PC-3 (cell line): ENCODE data around the gene STRADA. TPM values are rescaled to one million over a fixed set of nuclear protein-coding genes. Genes with fewer than 3 reads are reported as not detected.

Experiments used
- ATAC-seq: fragments of 200-7000 bp; cut with Tn5 transposase; 2 replicates; pipeline ENCODE4 v1.9.1; 2020; ENCODE audit warnings: mild to moderate bottlenecking, moderate library complexity
- BruUV-seq: library from RNA; stranded (reverse); fragments of 400-500 nt; replicated peaks from 2 replicates; lab custom pipeline; 2021; lab: Mats Ljungman, UMichigan
- CTCF ChIA-PET: fragments of 300-600 bp; sonication (Branson Sonifier 250); formaldehyde crosslinking; loops from one replicate; lab custom pipeline; 2022; ENCODE audit warnings: antibody characterized with exemption; lab: Charles Lee
- POLR2A ChIA-PET: fragments of 300-600 bp; sonication (Branson Sonifier 250); formaldehyde crosslinking; loops from one replicate; lab custom pipeline; 2022; ENCODE audit warnings: antibody characterized with exemption; ENCODE audit not compliant: unreplicated experiment; lab: Charles Lee
- DNase-seq: peaks from one replicate; pipeline ENCODE4 v3.0.0-alpha.2; 2015
- H2AFZ ChIP-seq: fragments of 300-600 bp; sonication (generic); 2 replicates; pipeline ENCODE4 v1.6.0; 2016; ENCODE audit warnings: antibody characterized with exemption, low read length
- H3F3A ChIP-seq: fragments of 300-600 bp; sonication (generic); one replicate; pipeline ENCODE4 v1.6.0; 2017; ENCODE audit warnings: antibody characterized with exemption, low read length, control low read depth, mild to moderate bottlenecking; ENCODE audit not compliant: unreplicated experiment
- H3K27ac ChIP-seq: fragments of 300-600 bp; sonication (generic); 2 replicates; pipeline ENCODE4 v1.5.1; 2016; ENCODE audit warnings: mild to moderate bottlenecking, low read length
- H3K27me3 ChIP-seq: fragments of 300-600 bp; sonication (generic); 2 replicates; pipeline ENCODE4 v1.6.1; 2016; ENCODE audit warnings: low read length, mixed read lengths
- H3K36me3 ChIP-seq: fragments of 300-600 bp; sonication (generic); 2 replicates; pipeline ENCODE4 v1.6.1; 2016; ENCODE audit warnings: low read depth, mixed run types, low read length, mixed read lengths
- H3K4me1 ChIP-seq: fragments of 300-600 bp; sonication (generic); 2 replicates; pipeline ENCODE4 v1.5.1; 2016; ENCODE audit warnings: low read length; ENCODE audit not compliant: insufficient read depth
- H3K4me2 ChIP-seq: fragments of 300-600 bp; sonication (generic); 2 replicates; pipeline ENCODE4 v1.6.0; 2016; ENCODE audit warnings: low read length
- H3K4me3 ChIP-seq: fragments of 300-600 bp; sonication (generic); 2 replicates; pipeline ENCODE4 v1.5.1; 2016; ENCODE audit warnings: mild to moderate bottlenecking, low read length, mixed read lengths
- H3K79me2 ChIP-seq: fragments of 300-600 bp; sonication (generic); 2 replicates; pipeline ENCODE4 v1.6.1; 2017; ENCODE audit warnings: low read length, mixed read lengths
- H3K9ac ChIP-seq: fragments of 300-600 bp; sonication (generic); 2 replicates; pipeline ENCODE4 v1.6.0; 2016; ENCODE audit warnings: mild to moderate bottlenecking, low read length
- H3K9me2 ChIP-seq: fragments of 300-600 bp; sonication (generic); replicated peaks from 2 replicates; pipeline ENCODE4 v1.6.1; 2016; ENCODE audit warnings: mixed run types, low read length, mixed read lengths
- H3K9me3 ChIP-seq: fragments of 300-600 bp; sonication (generic); 2 replicates; pipeline ENCODE4 v1.6.1; 2016; ENCODE audit warnings: low read length, mixed read lengths
- H4K20me1 ChIP-seq: fragments of 300-600 bp; sonication (generic); 2 replicates; pipeline ENCODE4 v1.6.1; 2016; ENCODE audit warnings: low read length, mixed read lengths
- EZH2 ChIP-seq: fragments of 300-600 bp; sonication (generic); IDR thresholded peaks from one replicate; pipeline ENCODE4 v1.6.1; 2017; ENCODE audit warnings: antibody characterized with exemption, mild to moderate bottlenecking, low read length; ENCODE audit not compliant: unreplicated experiment
- EZH2phosphoT487 ChIP-seq: fragments of 300-600 bp; sonication (generic); IDR thresholded peaks from 2 replicates; pipeline ENCODE4 v1.6.1; 2018; ENCODE audit warnings: mild to moderate bottlenecking, antibody characterized with exemption, low read length, borderline replicate concordance
- intact Hi-C: fragments of 100-400 bp; cut with micrococcal nuclease; formaldehyde crosslinking; loops from 2 replicates; pipeline ENCODE4 v1.9.0; 2023
- total RNA-seq: library from RNA; depleted of rRNA; stranded (reverse); fragments of >200 nt; gene quantifications from 2 replicates; pipeline ENCODE4 v1.2.3, GENCODE V29; 2014
- TF ChIP-seq, protein P1 (sequence below): fragments of 300-600 bp; sonication (generic); conservative IDR thresholded peaks from 2 replicates; pipeline ENCODE4 v1.5.1; 2017; ENCODE audit warnings: antibody characterized with exemption, low read depth, mild to moderate bottlenecking, low read length

The STRADA gene
- total RNA-seq, 1 experiment from 2014 or later, result 17.9 TPM

DNA sequence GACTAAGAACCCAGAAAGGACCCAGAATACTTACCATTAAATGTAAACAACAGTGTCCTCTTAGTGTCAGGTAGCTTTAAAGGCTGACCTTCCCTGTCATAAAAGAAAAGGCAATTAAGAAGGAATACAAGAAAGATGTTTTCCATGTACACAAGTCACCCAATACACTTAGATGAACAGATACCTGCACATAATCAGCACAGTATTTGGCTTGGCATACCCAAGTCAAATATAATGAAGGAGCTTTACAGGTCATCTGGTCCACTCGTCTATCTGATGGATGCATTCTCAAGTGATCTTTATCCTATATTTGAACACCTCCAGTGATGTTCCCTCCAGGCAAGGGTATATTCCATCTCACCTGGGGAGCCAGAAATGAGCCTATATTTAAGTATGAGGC is 11.1 kb upstream of the STRADA start:
- H3K4me2 ChIP-seq, result no peak overlapping the region
- intact Hi-C loops, result no loop called here
- no peak overlapping the region for H2AFZ ChIP-seq
- H3K27ac ChIP-seq, result no peak overlapping the region
- H3K9me2 ChIP-seq, result no peaks in the 10 kb centered on the region
- no peaks in the 10 kb centered on the region for H3K4me1 ChIP-seq
- TF ChIP-seq EZH2phosphoT487, result no peak
- TF ChIP-seq EZH2, result no peak
- TF ChIP-seq, protein P1, sequence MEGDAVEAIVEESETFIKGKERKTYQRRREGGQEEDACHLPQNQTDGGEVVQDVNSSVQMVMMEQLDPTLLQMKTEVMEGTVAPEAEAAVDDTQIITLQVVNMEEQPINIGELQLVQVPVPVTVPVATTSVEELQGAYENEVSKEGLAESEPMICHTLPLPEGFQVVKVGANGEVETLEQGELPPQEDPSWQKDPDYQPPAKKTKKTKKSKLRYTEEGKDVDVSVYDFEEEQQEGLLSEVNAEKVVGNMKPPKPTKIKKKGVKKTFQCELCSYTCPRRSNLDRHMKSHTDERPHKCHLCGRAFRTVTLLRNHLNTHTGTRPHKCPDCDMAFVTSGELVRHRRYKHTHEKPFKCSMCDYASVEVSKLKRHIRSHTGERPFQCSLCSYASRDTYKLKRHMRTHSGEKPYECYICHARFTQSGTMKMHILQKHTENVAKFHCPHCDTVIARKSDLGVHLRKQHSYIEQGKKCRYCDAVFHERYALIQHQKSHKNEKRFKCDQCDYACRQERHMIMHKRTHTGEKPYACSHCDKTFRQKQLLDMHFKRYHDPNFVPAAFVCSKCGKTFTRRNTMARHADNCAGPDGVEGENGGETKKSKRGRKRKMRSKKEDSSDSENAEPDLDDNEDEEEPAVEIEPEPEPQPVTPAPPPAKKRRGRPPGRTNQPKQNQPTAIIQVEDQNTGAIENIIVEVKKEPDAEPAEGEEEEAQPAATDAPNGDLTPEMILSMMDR, result no peak
- H3K27me3 ChIP-seq, result no peaks in the 10 kb centered on the region
- H3K9me3 ChIP-seq, result no peaks in the 10 kb centered on the region
- H3K79me2 ChIP-seq, result no peaks in the 10 kb centered on the region
- no peak for ATAC-seq
- H4K20me1 ChIP-seq, result no peaks in the 10 kb centered on the region
- POLR2A ChIA-PET, result no interaction called here
- BruUV-seq, result no TSS peak
- DNase-seq, result no peak
- no peak overlapping the region for H3K9ac ChIP-seq
- peaks cover 63% of the 10 kb centered on the region for H3K36me3 ChIP-seq
- CTCF ChIA-PET, result no interaction called here
- H3F3A ChIP-seq, result no peaks in the 10 kb centered on the region
- H3K4me3 ChIP-seq, result no peak overlapping the region

DNA sequence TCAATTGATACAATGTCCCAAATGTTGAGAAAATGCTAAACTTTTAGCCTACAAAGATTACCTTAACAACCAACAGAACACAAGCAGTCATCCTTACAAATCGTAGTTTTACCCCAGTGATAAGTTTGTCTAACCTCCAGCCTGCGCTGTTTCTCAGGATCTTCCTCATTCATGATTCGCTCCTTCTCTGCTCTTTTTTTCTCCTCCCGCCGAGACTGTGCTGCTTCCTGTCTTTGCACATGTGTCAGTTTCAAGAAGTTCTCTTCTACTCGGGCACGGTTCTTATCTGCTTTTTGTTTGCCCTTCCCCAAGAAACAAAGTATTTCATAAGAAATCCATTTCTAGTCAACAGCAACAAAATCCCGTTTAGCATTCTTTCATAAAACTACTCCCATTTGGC is 10.2 kb upstream of the STRADA start:
- TSS peak; percentile 25 for BruUV-seq
- ChIA-PET CTCF (no interaction called here), POLR2A (no interaction called here)
- TF ChIP-seq EZH2phosphoT487 (no peak), EZH2 (no peak)
- TF ChIP-seq, protein P1, result no peak
- Histone ChIP-seq H3K36me3 (peaks cover 66% of the 10 kb centered on the region), H3K27ac (no peak overlapping the region), H3K9me3 (no peaks in the 10 kb centered on the region), H3K79me2 (no peaks in the 10 kb centered on the region), H4K20me1 (no peaks in the 10 kb centered on the region), H3K4me1 (no peaks in the 10 kb centered on the region), H3K9ac (no peak overlapping the region), H3K9me2 (no peaks in the 10 kb centered on the region), H3K4me2 (no peak overlapping the region), H3K4me3 (no peak overlapping the region), H3K27me3 (no peaks in the 10 kb centered on the region), H2AFZ (no peak overlapping the region), H3F3A (no peaks in the 10 kb centered on the region)
- DNase-seq, result no peak
- ATAC-seq, result no peak
- intact Hi-C loops, result no loop called here

DNA sequence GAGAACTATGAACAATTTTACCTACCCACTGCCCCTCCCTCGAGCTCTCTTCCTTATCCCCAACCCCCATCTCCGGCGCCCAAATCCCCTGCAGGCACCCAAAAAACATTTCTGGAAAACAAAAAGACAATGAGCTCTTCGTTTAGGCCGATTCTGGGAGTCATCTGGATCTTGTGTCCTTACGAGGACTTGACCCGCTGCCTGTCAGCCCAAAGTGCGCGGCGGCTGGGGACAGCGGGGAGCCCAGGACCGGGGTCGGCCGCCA is 524 bp downstream of the STRADA start:
- H3K4me1 ChIP-seq, result peaks cover 15% of the 10 kb centered on the region; the same call in 1 of the 2 replicates
- TF ChIP-seq EZH2phosphoT487 (no peak), EZH2 (no peak)
- TF ChIP-seq, protein P1, result no peak
- ChIA-PET CTCF (interaction anchor here (0.6 kb wide), 1 partner anchor 101 kb away, joined by 3 read pairs; no protein-coding TSS in a partner anchor), POLR2A (interaction anchor here (0.6 to 0.7 kb wide), 2 partner anchors 33 to 86 kb away, joined by 3 to 5 read pairs; partner anchors contain the start of gene CCDC47)
- H2AFZ ChIP-seq, result peak overlapping the region; percentile 86
- intact Hi-C loops, result loop anchor here (1.0 to 5.0 kb wide), 3 partner anchors 32 to 119 kb away; partner anchors contain the start of genes CCDC47 and MAP3K3
- H4K20me1 ChIP-seq, result no peaks in the 10 kb centered on the region
- peak overlapping the region; percentile 99 for H3K4me2 ChIP-seq
- no TSS peak for BruUV-seq
- peak overlapping the region; percentile 87 for H3K4me3 ChIP-seq
- no peaks in the 10 kb centered on the region for H3K9me3 ChIP-seq
- H3K27me3 ChIP-seq, result no peaks in the 10 kb centered on the region
- ATAC-seq, result peak; percentile 32
- H3K79me2 ChIP-seq, result peaks cover 19% of the 10 kb centered on the region
- H3K36me3 ChIP-seq, result peaks cover 6% of the 10 kb centered on the region; the same call in 1 of the 2 replicates
- H3K9ac ChIP-seq, result peak overlapping the region; percentile 88
- H3K9me2 ChIP-seq, result no peaks in the 10 kb centered on the region
- peak overlapping the region; percentile 56 for H3K27ac ChIP-seq
- H3F3A ChIP-seq, result peaks cover 10% of the 10 kb centered on the region
- DNase-seq, result peak; percentile 43
